Smooth muscle cell (in vitro differentiated cells): Measurements from ENCODE around the gene CSF2. TPM values are rescaled to one million over a fixed set of nuclear protein-coding genes. Genes with fewer than 3 reads are reported as not detected.

Experiments
- DNase-seq: peaks from one replicate; lab custom pipeline; 2025; ENCODE audit not compliant: unreplicated experiment; lab: John Stamatoyannopoulos, UW
- H2AFZ ChIP-seq: fragments of 200-600 bp; sonication (generic); 2 replicates; pipeline ENCODE4 v1.6.0; 2016; ENCODE audit warnings: antibody characterized with exemption, low read depth, mild to moderate bottlenecking
- H3F3A ChIP-seq: fragments of 200-600 bp; sonication (generic); 2 replicates; pipeline ENCODE4 v1.6.0; 2017; ENCODE audit warnings: antibody characterized with exemption, low read depth
- H3K27ac ChIP-seq: fragments of 200-600 bp; sonication (generic); 2 replicates; pipeline ENCODE4 v1.5.1; 2016; ENCODE audit warnings: low read depth, mild to moderate bottlenecking
- H3K27me3 ChIP-seq: fragments of 200-600 bp; sonication (generic); 2 replicates; pipeline ENCODE4 v1.6.1; 2016; ENCODE audit warnings: low read depth, mild to moderate bottlenecking
- H3K36me3 ChIP-seq: fragments of 200-600 bp; sonication (generic); 2 replicates; pipeline ENCODE4 v1.5.1; 2016; ENCODE audit warnings: low read depth
- H3K4me1 ChIP-seq: fragments of 200-600 bp; sonication (generic); 2 replicates; pipeline ENCODE4 v1.5.1; 2016; ENCODE audit warnings: low read depth
- H3K4me2 ChIP-seq: fragments of 200-600 bp; sonication (generic); 2 replicates; pipeline ENCODE4 v1.6.0; 2016; ENCODE audit warnings: mild to moderate bottlenecking
- H3K4me3 ChIP-seq: fragments of 200-600 bp; sonication (generic); 2 replicates; pipeline ENCODE4 v1.5.1; 2016; ENCODE audit warnings: mild to moderate bottlenecking
- H3K79me2 ChIP-seq: fragments of 200-600 bp; sonication (generic); 2 replicates; pipeline ENCODE4 v1.6.0; 2016; ENCODE audit warnings: low read depth, mild to moderate bottlenecking
- H3K9ac ChIP-seq: fragments of 200-600 bp; sonication (generic); 2 replicates; pipeline ENCODE4 v1.6.0; 2016; ENCODE audit warnings: low read depth
- H3K9me3 ChIP-seq: fragments of 200-600 bp; sonication (generic); replicated peaks from 2 replicates; pipeline ENCODE4 v1.5.1; 2016; ENCODE audit warnings: low read depth
- H4K20me1 ChIP-seq: fragments of 200-600 bp; sonication (generic); 2 replicates; pipeline ENCODE4 v1.6.0; 2016; ENCODE audit warnings: low read depth
- WGBS: methylation state at CpG from one replicate; pipeline ENCODE4 v1.1.7; 2016; ENCODE audit warnings: low lambda C conversion rate; 5-methylcytosine and 5-hydroxymethylcytosine counted together
- polyA plus RNA-seq: library from polyadenylated mRNA; unstranded; fragments of >200 nt; fragmentation: Nextera tagmentation; extraction: Ambion mirVana; gene quantifications from 2 replicates; pipeline ENCODE4 v1.2.1, GENCODE V29; 2016
- total RNA-seq: library from RNA; depleted of rRNA; stranded (reverse); fragments of >200 nt; gene quantifications from 2 replicates; pipeline ENCODE4 v1.2.3, GENCODE V29; 2014
- TF ChIP-seq, protein P1 (sequence below): fragments of 200-600 bp; sonication (generic); IDR thresholded peaks from 2 replicates; pipeline ENCODE4 v1.5.1; 2017; ENCODE audit warnings: borderline replicate concordance, mild to moderate bottlenecking, antibody characterized with exemption; ENCODE audit not compliant: insufficient read depth, poor library complexity, severe bottlenecking

Gene CSF2
- total and polyA plus RNA-seq, 2 experiments from 2014 or later, result not detected

DNA sequence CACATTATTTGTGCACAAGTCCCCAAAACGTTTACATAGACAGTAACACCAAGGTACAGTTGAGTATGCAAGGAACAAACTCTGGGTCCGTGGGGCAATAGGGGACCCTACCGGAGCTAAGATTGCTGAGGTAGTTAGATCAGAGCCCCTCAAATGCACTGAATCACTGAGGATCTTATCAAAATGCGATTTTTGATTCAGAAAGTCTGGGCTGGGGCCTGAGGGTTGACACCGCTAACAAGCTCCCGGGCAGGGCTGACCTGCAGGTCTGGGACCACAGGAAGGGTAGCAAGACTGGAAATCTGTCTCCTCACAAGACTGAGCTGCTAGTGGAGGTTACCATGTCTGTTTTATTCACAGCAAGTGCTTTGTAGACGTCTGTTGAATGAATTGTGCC is 14.9 kb upstream of the CSF2 start:
- DNase-seq, result no peak
- Histone ChIP-seq H3K9ac (no peak overlapping the region), H3K27ac (no peak overlapping the region), H3K4me3 (no peak overlapping the region), H3K4me1 (no peaks in the 10 kb centered on the region), H3K79me2 (no peaks in the 10 kb centered on the region), H3F3A (no peaks in the 10 kb centered on the region), H2AFZ (no peak overlapping the region), H4K20me1 (no peaks in the 10 kb centered on the region), H3K4me2 (no peak overlapping the region), H3K9me3 (no peaks in the 10 kb centered on the region), H3K27me3 (no peaks in the 10 kb centered on the region), H3K36me3 (no peaks in the 10 kb centered on the region)
- TF ChIP-seq, protein P1, sequence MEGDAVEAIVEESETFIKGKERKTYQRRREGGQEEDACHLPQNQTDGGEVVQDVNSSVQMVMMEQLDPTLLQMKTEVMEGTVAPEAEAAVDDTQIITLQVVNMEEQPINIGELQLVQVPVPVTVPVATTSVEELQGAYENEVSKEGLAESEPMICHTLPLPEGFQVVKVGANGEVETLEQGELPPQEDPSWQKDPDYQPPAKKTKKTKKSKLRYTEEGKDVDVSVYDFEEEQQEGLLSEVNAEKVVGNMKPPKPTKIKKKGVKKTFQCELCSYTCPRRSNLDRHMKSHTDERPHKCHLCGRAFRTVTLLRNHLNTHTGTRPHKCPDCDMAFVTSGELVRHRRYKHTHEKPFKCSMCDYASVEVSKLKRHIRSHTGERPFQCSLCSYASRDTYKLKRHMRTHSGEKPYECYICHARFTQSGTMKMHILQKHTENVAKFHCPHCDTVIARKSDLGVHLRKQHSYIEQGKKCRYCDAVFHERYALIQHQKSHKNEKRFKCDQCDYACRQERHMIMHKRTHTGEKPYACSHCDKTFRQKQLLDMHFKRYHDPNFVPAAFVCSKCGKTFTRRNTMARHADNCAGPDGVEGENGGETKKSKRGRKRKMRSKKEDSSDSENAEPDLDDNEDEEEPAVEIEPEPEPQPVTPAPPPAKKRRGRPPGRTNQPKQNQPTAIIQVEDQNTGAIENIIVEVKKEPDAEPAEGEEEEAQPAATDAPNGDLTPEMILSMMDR, result no peak
- whole genome bisulfite sequencing, result 89% methylated on average over 7 of the region's 7 CpGs

DNA sequence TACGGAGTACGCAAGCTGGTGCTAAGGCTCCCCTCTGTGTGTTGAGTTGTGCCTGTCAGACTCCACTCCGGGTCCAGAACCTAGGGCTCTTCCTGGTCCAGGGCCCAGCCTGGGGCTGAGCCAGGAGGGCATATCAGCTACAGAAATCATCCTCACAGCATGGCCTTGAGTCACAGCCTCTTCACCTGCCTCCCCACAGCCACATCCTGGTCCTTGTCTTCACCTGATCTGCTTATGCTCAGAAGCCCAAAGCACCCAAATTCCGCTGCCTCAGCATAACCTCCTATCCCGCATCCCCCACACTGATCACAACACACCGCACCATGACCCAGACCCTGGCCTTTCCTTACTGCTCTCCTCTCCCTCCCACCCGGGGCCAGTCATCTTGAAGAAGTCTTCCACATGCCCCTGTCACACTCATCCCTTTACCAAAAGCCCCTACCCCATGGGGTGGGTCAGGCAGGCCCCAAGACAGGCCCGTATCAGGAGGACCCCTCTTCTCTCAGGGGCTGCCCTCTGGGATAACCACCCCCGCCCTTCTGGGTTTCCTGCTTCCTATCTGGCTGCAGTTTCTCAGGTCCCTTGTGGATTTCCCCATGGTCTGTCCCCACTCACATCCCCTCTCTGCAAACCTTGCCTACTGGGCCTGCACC is 14.4 kb upstream of the CSF2 start:
- Histone ChIP-seq H3K4me1 (no peaks in the 10 kb centered on the region), H3K4me3 (no peak overlapping the region), H4K20me1 (no peaks in the 10 kb centered on the region), H3F3A (no peaks in the 10 kb centered on the region), H2AFZ (no peak overlapping the region), H3K9ac (no peak overlapping the region), H3K27me3 (no peaks in the 10 kb centered on the region), H3K36me3 (no peaks in the 10 kb centered on the region), H3K9me3 (no peaks in the 10 kb centered on the region), H3K79me2 (no peaks in the 10 kb centered on the region), H3K27ac (no peak overlapping the region), H3K4me2 (no peak overlapping the region)
- no peak for DNase-seq
- TF ChIP-seq, protein P1, result no peak
- WGBS, result 89% methylated on average over 9 of the region's 9 CpGs

DNA sequence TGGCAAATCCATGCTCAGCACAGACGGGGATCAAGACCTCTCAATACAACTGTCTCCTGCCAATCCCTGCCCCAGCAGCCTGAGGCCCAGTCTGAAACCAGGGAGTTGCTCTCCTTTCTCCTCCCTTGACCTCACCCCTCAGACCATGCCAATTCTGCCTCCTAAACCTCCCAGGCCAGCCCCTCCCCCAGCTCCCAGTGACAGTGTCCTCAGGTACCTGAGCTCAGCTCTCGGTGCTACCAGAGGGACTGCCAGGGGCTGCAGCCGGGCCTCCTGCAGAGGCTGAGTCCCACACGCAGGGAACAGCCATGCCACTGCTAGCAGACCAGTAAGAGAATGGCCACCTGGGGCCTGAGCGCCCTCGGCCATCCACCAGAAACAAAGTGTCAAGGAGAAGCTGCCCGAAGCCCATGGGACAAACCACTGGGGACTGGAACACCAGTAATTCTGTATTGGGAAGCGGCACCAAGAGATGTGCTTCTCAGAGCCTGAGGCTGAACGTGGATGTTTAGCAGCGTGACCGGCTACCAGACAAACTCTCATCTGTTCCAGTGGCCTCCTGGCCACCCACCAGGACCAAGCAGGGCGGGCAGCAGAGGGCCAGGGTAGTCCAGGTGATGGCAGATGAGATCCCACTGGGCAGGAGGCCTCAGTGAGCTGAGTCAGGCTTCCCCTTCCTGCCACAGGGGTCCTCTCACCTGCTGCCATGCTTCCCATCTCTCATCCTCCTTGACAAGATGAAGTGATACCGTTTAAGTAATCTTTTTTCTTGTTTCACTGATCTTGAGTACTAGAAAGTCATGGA is 13.7 kb upstream of the CSF2 start:
- Histone ChIP-seq H3K79me2 (no peaks in the 10 kb centered on the region), H3F3A (no peaks in the 10 kb centered on the region), H3K9ac (no peak overlapping the region), H3K27me3 (no peaks in the 10 kb centered on the region), H3K9me3 (no peaks in the 10 kb centered on the region), H3K27ac (no peak overlapping the region), H3K4me2 (no peak overlapping the region), H3K4me3 (no peak overlapping the region), H4K20me1 (no peaks in the 10 kb centered on the region), H2AFZ (no peak overlapping the region), H3K36me3 (no peaks in the 10 kb centered on the region), H3K4me1 (no peaks in the 10 kb centered on the region)
- TF ChIP-seq, protein P1, result no peak
- DNase-seq, result no peak
- 92% methylated on average over 13 of the region's 13 CpGs for WGBS
